Astrocyte of the cerebellum (primary cell): ENCODE measurements around the gene PRICKLE3.
"Not testable (repeated sequence)": the region's sequence is repeated elsewhere in the genome, so short reads cannot be mapped to it uniquely, and the experiment has no call there.

Experiments
- DNase-seq: peaks from one replicate; pipeline ENCODE4 v3.0.0-alpha.2; 2011; ENCODE audit warnings: low read depth
- H3K4me3 ChIP-seq: 2 replicates; pipeline ENCODE4 v1.5.1; 2011; ENCODE audit warnings: mild to moderate bottlenecking, low read depth, low read length, moderate library complexity
- in situ Hi-C: cut with HindIII; loops from 2 replicates; pipeline ENCODE4 v1.10.0; 2017; ENCODE audit warnings: low sequenced_read_pairs
- TF ChIP-seq, protein P1 (sequence below): IDR thresholded peaks from 2 replicates; pipeline ENCODE4 v1.5.1; 2012; ENCODE audit warnings: low read length, low read depth, moderate library complexity, mild to moderate bottlenecking; ENCODE audit errors: missing control alignments

Gene PRICKLE3

DNA sequence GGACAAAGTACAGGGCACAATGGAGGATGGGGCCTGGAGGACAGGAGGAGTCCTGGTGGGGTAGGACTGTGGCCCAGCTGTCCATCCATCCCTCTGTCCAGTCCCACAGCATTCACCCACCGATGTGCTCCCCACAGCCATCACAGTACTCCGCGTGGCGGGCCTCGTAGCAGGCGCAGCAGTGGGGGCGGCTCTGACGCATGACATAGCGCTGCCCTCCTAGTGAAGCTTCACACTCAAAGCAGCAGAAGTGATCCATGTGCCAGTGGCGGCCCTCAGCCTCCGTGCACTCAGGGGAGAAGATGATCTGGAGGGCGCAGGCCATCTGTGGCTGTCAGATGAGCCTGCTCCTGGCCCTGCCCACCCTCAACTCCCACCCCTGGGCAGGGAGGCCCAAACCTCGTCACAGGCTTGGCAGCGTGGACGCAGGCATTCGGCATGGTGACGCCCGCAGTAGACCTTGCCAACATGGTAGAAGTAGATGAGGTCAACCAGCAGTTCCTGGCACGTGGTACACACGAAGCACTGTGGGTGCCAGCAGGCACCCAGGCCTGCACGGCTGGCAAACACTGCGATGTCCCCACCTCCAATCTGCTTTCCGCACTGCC lies 8.2 kb downstream of the PRICKLE3 start:
- TF ChIP-seq, protein P1, sequence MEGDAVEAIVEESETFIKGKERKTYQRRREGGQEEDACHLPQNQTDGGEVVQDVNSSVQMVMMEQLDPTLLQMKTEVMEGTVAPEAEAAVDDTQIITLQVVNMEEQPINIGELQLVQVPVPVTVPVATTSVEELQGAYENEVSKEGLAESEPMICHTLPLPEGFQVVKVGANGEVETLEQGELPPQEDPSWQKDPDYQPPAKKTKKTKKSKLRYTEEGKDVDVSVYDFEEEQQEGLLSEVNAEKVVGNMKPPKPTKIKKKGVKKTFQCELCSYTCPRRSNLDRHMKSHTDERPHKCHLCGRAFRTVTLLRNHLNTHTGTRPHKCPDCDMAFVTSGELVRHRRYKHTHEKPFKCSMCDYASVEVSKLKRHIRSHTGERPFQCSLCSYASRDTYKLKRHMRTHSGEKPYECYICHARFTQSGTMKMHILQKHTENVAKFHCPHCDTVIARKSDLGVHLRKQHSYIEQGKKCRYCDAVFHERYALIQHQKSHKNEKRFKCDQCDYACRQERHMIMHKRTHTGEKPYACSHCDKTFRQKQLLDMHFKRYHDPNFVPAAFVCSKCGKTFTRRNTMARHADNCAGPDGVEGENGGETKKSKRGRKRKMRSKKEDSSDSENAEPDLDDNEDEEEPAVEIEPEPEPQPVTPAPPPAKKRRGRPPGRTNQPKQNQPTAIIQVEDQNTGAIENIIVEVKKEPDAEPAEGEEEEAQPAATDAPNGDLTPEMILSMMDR = no peak
- in situ Hi-C loops = no loop called here
- DNase-seq = no peak

GRCh38 chrX:49177338-49177833 lies 8.8 kb downstream of the PRICKLE3 start:
- no peak for DNase-seq
- in situ Hi-C loops = no loop called here
- H3K4me3 ChIP-seq = no peak overlapping the region
- TF ChIP-seq, protein P1 = no peak

More for the DNA sequence above, 8.2 kb downstream of the PRICKLE3 start:
- H3K4me3 ChIP-seq = no peak overlapping the region

GRCh38 chrX:49176421-49177326 lies 9.5 kb downstream of the PRICKLE3 start:
- no peak overlapping the region for H3K4me3 ChIP-seq
- no peak for DNase-seq
- TF ChIP-seq, protein P1 = no peak
- in situ Hi-C loops = no loop called here

- TF ChIP-seq, protein P1 = no peak
- in situ Hi-C loops = no loop called here
- DNase-seq = no peak
- H3K4me3 ChIP-seq = no peak overlapping the region
Measured at GRCh38 chrX:49175435-49176274, 10.5 kb downstream of the PRICKLE3 start.

DNA sequence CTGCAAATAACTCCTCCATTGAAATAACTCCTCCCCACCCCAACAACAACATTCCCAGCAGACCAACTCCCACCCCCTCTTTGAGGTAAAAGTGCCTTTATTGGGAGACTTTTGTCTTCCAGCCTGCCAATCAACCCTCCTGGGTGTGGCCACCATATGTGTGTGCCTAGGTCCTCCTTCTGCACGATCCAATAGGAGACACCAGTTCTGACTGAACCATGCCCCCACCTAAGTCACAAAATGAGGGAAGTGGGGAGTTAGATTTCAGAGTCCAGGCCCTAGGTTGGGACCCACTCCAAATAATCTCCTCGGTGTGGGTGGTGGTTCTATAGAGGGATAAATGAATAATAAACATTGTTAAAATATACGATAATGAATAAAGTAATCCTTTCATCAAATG lies 11.4 kb downstream of the PRICKLE3 start:
- TF ChIP-seq, protein P1 = no peak
- no peak overlapping the region for H3K4me3 ChIP-seq
- in situ Hi-C loops = no loop called here
- DNase-seq = no peak

DNA sequence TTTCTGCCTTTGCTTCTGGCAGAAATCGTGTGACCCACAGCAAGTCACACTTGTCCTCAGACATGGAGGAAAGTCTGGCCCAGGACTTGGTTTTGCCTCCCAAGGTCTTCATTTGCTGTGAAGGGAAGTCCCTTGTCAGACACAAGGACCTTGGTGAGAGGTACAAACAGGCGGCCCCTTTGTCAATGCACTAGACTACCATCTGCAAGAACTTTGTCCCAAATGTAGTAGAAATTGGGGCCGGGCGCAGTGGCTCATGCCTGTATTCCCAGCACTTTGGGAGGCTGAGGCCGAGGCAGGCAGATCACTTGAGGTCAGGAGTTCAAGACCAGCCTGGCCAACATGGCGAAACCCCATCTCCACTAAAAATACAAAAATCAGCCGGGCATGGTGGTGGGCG lies 12.6 kb downstream of the PRICKLE3 start:
- in situ Hi-C loops = not testable (repeated sequence)

More for the DNA sequence above, 12.6 kb downstream of the PRICKLE3 start:
- not testable (repeated sequence) for H3K4me3 ChIP-seq, DNase-seq
